Endothelial cell of umbilical vein (primary cell): ENCODE results near the gene RAB43. TPM values are rescaled to one million over a fixed set of nuclear protein-coding genes. Genes with fewer than 3 reads are reported as not detected.
"Not testable (repeated sequence)": the region's sequence is repeated elsewhere in the genome, so short reads cannot be mapped to it uniquely, and the experiment has no call there.

Source experiments
- BruUV-seq: library from RNA; stranded (reverse); fragments of 400-500 nt; replicated peaks from 2 replicates; lab custom pipeline; 2021; lab: Mats Ljungman, UMichigan
- CTCF ChIA-PET: fragments of 300-600, 350-600 bp; sonication (Branson Sonifier 250); formaldehyde crosslinking; loops from one replicate; lab custom pipeline; 2021; ENCODE audit warnings: antibody characterized with exemption, inconsistent platforms; lab: Charles Lee
- POLR2A ChIA-PET: fragments of 300-600, 350-600 bp; sonication (Branson Sonifier 250); formaldehyde crosslinking; loops from one replicate; lab custom pipeline; 2021; ENCODE audit warnings: antibody characterized with exemption, inconsistent platforms; lab: Charles Lee
- DNase-seq: peaks from one replicate; pipeline ENCODE4 v3.0.0-alpha.2; 2011; ENCODE audit warnings: low read depth, low spot score
- FAIRE-seq: peaks from 2 replicates; lab custom pipeline; 2011; peaks lifted over from hg19 to GRCh38; lab: Jason Lieb, UNC
- H2AFZ ChIP-seq: 2 replicates; pipeline ENCODE4 v1.6.0; 2012; ENCODE audit warnings: low read depth, low read length, control low read depth, inconsistent platforms
- H3K27ac ChIP-seq: 2 replicates; pipeline ENCODE4 v1.5.1; 2011; ENCODE audit warnings: low read depth, mild to moderate bottlenecking, control low read depth, low read length, moderate library complexity; ENCODE audit not compliant: insufficient read depth
- H3K27me3 ChIP-seq, 2 experiments: 2 replicates each; pipeline versions ENCODE4 v1.6.0 to v1.6.1; 2011; ENCODE audit warnings: low read length in 2 of 2, mixed read lengths in 1 of 2; ENCODE audit not compliant: control insufficient read depth in 2 of 2, insufficient read depth in 2 of 2
- H3K36me3 ChIP-seq, 2 experiments: 2 replicates in 1 of 2; 3 replicates in 1 of 2; pipeline ENCODE4 v1.5.1; 2011; ENCODE audit warnings: low read length in 2 of 2, mild to moderate bottlenecking in 1 of 2, moderate library complexity in 1 of 2; ENCODE audit not compliant: control insufficient read depth in 2 of 2, insufficient read depth in 2 of 2; ENCODE audit errors: extremely low read depth in 1 of 2
- H3K4me1 ChIP-seq: 3 replicates; pipeline ENCODE4 v1.5.1; 2011; ENCODE audit warnings: mild to moderate bottlenecking, low read length; ENCODE audit not compliant: control insufficient read depth, insufficient read depth; ENCODE audit errors: extremely low read depth
- H3K4me2 ChIP-seq: 2 replicates; pipeline ENCODE4 v1.6.1; 2011; ENCODE audit warnings: low read length, control low read depth, mixed read lengths; ENCODE audit not compliant: insufficient read depth
- H3K4me3 ChIP-seq, 3 experiments: fragments of 200-600 bp in 1 of 3; sonication (generic), shearing (Covaris generic) in 1 of 3; replicated peaks in 1 of 3; 2 replicates each; pipeline ENCODE4 v1.5.1; 2011 to 2016; ENCODE audit warnings: control low read depth in 3 of 3, low read length in 3 of 3, mild to moderate bottlenecking in 2 of 3, inconsistent platforms in 1 of 3, low read depth in 1 of 3, moderate library complexity in 1 of 3; ENCODE audit not compliant: insufficient read depth in 1 of 3
- H3K79me2 ChIP-seq: 2 replicates; pipeline ENCODE4 v1.6.0; 2012; ENCODE audit warnings: low read length, inconsistent platforms; ENCODE audit not compliant: control insufficient read depth, insufficient read depth
- H3K9ac ChIP-seq: replicated peaks from 2 replicates; pipeline ENCODE3; 2011; ENCODE audit warnings: low read length, control low read depth; ENCODE audit not compliant: insufficient read depth; ENCODE audit errors: extremely low read depth
- H3K9me1 ChIP-seq: replicated peaks from 3 replicates; pipeline ENCODE4 v1.6.0; 2011; ENCODE audit warnings: mild to moderate bottlenecking, low read length; ENCODE audit not compliant: control insufficient read depth, insufficient read depth; ENCODE audit errors: extremely low read depth
- H3K9me3 ChIP-seq: replicated peaks from 2 replicates; pipeline ENCODE4 v1.5.1; 2012; ENCODE audit warnings: low read length, inconsistent platforms; ENCODE audit not compliant: control insufficient read depth, insufficient read depth
- H4K20me1 ChIP-seq: replicated peaks from 2 replicates; pipeline ENCODE3; 2011; ENCODE audit warnings: mild to moderate bottlenecking, low read length; ENCODE audit not compliant: control insufficient read depth, insufficient read depth; ENCODE audit errors: extremely low read depth
- EZH2 ChIP-seq: IDR thresholded peaks from 2 replicates; pipeline ENCODE4 v1.6.1; 2012; ENCODE audit warnings: borderline replicate concordance, low read depth, mild to moderate bottlenecking, moderate library complexity, low read length, inconsistent platforms; ENCODE audit not compliant: severe bottlenecking
- FOS ChIP-seq: IDR thresholded peaks from 2 replicates; pipeline ENCODE4 v1.6.1; 2011; ENCODE audit warnings: mild to moderate bottlenecking, low read length, moderate library complexity, borderline replicate concordance; ENCODE audit not compliant: insufficient read depth
- GATA2 ChIP-seq: IDR thresholded peaks from 2 replicates; pipeline ENCODE4 v1.7.0; 2011; ENCODE audit warnings: low read depth, mild to moderate bottlenecking, moderate library complexity, mixed read lengths, low read length; ENCODE audit not compliant: insufficient read length, insufficient read depth
- JUN ChIP-seq: IDR thresholded peaks from 2 replicates; pipeline ENCODE4 v1.6.1; 2011; ENCODE audit warnings: borderline replicate concordance, low read depth; ENCODE audit not compliant: insufficient read length, insufficient read depth
- MYC ChIP-seq: IDR thresholded peaks from one replicate; pipeline ENCODE4 v1.6.1; 2011; ENCODE audit warnings: mild to moderate bottlenecking, low read depth, low read length
- POLR2A ChIP-seq: IDR thresholded peaks from 2 replicates; pipeline ENCODE4 v1.6.1; 2012; ENCODE audit warnings: low read depth, mild to moderate bottlenecking, control low read depth, low read length
- POLR2AphosphoS5 ChIP-seq: IDR thresholded peaks from 2 replicates; pipeline ENCODE4 v1.6.1; 2012; ENCODE audit warnings: low read depth, mild to moderate bottlenecking, control low read depth, low read length, moderate library complexity; ENCODE audit not compliant: insufficient read depth
- dilution Hi-C: fragments of 300-500 bp; cut with MboI; formaldehyde crosslinking; loops from one replicate; pipeline ENCODE4 v1.15.0; 2019; ENCODE audit warnings: low sequenced_read_pairs; ENCODE audit not compliant: extremely low pct_ligation_motif_present
- intact Hi-C: fragments of 100-400 bp; cut with micrococcal nuclease; formaldehyde crosslinking; loops from one replicate; pipeline ENCODE4 v1.10.0; 2022
- polyA plus RNA-seq, 4 experiments: library from polyadenylated mRNA; depleted of rRNA in 3 of 4; stranded (reverse) in 3 of 4; unstranded in 1 of 4; fragments of >200 nt; gene quantifications; 2 replicates each; pipeline versions ENCODE4 v1.2.1 to v1.2.3, GENCODE V29; 2011 to 2012; ENCODE audit warnings: missing spikeins in 1 of 4
- total RNA-seq: library from RNA; stranded (reverse); gene quantifications from 2 replicates; pipeline ENCODE4 v1.2.3, GENCODE V29; 2021
- TF ChIP-seq, protein P1 (sequence below), 2 donors: IDR thresholded peaks; 1 replicate in 1 of 2; 2 replicates in 1 of 2; pipeline ENCODE4 v1.5.1; 2011; ENCODE audit warnings: low read length in 2 of 2, mild to moderate bottlenecking in 2 of 2, moderate library complexity in 2 of 2, control low read depth in 1 of 2, inconsistent platforms in 1 of 2, low read depth in 1 of 2; ENCODE audit not compliant: insufficient read depth in 1 of 2; ENCODE audit errors: extremely low read depth in 1 of 2
- TF ChIP-seq, protein P2 (sequence below): IDR thresholded peaks from 2 replicates; pipeline ENCODE4 v1.6.1; 2011; ENCODE audit not compliant: insufficient read depth, insufficient read length

Gene RAB43
- total and polyA plus RNA-seq, 2 donors (not counting 3 experiments of a cell fraction or from before 2014, with no cell fraction given): 18.5 to 31.5 TPM

DNA sequence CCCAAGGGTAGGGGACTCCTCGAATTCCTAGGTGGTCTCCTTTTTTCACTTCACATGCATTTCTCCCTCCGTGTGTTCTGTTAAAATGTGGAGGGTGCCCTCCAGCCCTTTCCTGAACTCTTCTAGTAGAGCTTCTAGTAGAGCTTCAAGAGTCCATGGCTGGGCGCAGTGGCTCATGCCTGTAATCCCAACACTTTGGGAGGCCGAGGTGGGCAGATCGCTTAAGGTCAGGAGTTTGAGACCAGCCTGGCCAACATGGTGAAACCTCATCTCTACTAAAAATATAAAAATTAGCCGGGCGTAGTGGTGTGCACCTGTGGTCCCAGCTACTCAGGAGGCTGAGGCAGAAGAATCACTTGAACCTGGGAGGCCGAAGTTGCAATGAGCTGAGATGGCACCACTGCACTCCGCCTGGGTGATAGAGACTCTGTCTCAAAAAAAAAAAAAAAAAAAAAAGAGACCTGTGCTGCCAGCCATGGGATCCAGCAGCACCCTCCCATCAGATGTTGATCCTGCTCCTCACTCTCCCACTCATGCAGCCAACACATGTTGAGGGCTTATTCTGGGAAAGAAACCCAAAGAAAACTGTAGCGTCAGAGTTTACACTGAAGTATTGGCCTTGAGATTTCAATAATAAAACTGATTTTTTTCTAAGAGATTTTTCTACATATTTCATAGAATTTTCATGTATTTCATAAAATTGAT is 10.4 kb downstream of the RAB43 start:
- intact Hi-C loops, H3K27ac ChIP-seq, H3K9me3 ChIP-seq, H3K4me3 ChIP-seq, H3K4me1 ChIP-seq, FAIRE-seq, H2AFZ ChIP-seq, H3K27me3 ChIP-seq, H3K79me2 ChIP-seq, BruUV-seq, H3K4me2 ChIP-seq, H4K20me1 ChIP-seq, H3K9me1 ChIP-seq, H3K9ac ChIP-seq, DNase-seq, POLR2A ChIA-PET: not testable (repeated sequence)
- CTCF ChIA-PET: interaction anchor here (1.6 kb wide), 1 partner anchor 10 kb away, joined by 5 read pairs; no protein-coding TSS in a partner anchor
- H3K36me3 ChIP-seq: peaks cover 0 to 20% of the 10 kb centered on the region in 2 experiments
- dilution Hi-C loops: loop anchor here (25.0 kb wide), 1 partner anchor 199 kb away; no protein-coding TSS in a partner anchor

DNA sequence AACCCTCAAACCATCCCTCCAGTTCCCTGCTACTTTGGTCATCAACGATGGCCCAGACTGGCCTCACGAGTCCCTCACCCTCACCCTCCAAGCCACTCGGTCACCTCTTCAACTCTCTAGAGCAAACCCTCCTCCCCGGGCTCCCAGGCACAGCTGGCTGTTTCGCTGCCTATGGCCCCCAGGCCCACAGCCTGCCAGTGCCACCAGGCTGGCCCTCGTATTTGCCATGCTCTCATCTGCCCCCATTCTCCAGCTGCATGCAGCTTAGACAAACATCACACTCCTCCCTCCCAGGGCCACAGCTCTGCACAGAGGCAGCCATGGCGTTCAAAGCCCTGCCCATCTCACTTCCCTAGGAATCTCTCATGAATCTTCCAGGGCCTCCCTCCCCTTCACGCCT is 13.8 kb downstream of the RAB43 start:
- Histone ChIP-seq H4K20me1 (peaks cover 2% of the 10 kb centered on the region), H3K4me3 (no peak overlapping the region), H3K27me3 (no peaks in the 10 kb centered on the region), H3K4me1 (no peaks in the 10 kb centered on the region), H2AFZ (no peak overlapping the region), H3K4me2 (no peak overlapping the region), H3K9me1 (no peaks in the 10 kb centered on the region), H3K9ac (no peak overlapping the region), H3K79me2 (peaks cover 3% of the 10 kb centered on the region), H3K27ac (no peak overlapping the region), H3K9me3 (no peaks in the 10 kb centered on the region), H3K36me3 (peaks cover 0 to 18% of the 10 kb centered on the region in 2 experiments)
- POLR2A ChIA-PET: no interaction called here
- intact Hi-C loops (no loop called here), dilution Hi-C loops (loop anchor here (25.0 kb wide), 1 partner anchor 195 kb away; no protein-coding TSS in a partner anchor)
- FAIRE-seq (no peak), DNase-seq (no peak)
- no TSS peak for BruUV-seq
- TF ChIP-seq, protein P1, sequence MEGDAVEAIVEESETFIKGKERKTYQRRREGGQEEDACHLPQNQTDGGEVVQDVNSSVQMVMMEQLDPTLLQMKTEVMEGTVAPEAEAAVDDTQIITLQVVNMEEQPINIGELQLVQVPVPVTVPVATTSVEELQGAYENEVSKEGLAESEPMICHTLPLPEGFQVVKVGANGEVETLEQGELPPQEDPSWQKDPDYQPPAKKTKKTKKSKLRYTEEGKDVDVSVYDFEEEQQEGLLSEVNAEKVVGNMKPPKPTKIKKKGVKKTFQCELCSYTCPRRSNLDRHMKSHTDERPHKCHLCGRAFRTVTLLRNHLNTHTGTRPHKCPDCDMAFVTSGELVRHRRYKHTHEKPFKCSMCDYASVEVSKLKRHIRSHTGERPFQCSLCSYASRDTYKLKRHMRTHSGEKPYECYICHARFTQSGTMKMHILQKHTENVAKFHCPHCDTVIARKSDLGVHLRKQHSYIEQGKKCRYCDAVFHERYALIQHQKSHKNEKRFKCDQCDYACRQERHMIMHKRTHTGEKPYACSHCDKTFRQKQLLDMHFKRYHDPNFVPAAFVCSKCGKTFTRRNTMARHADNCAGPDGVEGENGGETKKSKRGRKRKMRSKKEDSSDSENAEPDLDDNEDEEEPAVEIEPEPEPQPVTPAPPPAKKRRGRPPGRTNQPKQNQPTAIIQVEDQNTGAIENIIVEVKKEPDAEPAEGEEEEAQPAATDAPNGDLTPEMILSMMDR (IDR thresholded peaks at IDR 0.05; ENCODE audit: extremely low read depth in 1 of 2, insufficient read depth in 1 of 2, low read depth in 1 of 2, low read length in 2 of 2): no peak
- TF ChIP-seq GATA2: no peak
- TF ChIP-seq JUN: no peak
- no peak for TF ChIP-seq FOS
- TF ChIP-seq EZH2: no peak
- TF ChIP-seq, protein P2, sequence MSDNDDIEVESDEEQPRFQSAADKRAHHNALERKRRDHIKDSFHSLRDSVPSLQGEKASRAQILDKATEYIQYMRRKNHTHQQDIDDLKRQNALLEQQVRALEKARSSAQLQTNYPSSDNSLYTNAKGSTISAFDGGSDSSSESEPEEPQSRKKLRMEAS: no peak
- no peak for TF ChIP-seq POLR2AphosphoS5
- no peak for TF ChIP-seq MYC
- no peak for TF ChIP-seq POLR2A
- CTCF ChIA-PET: interaction anchor here (2.1 to 2.7 kb wide), 2 partner anchors 54 to 137 kb away, joined by 8 to 10 read pairs; no protein-coding TSS in a partner anchor
